Renal pelvis (tissue), 12 donors: Measurements from ENCODE around the gene ZNF425. TPM values are rescaled to one million over a fixed set of nuclear protein-coding genes. Genes with fewer than 3 reads are reported as not detected.

Experiments used
- DNase-seq: peaks from one replicate; pipeline ENCODE4 v3.0.0-alpha.2; 2013
- long read RNA-seq, 16 experiments: transcript quantifications; one replicate each; lab custom pipeline, GENCODE V29; 2026
- polyA plus RNA-seq, 3 donors: library from polyadenylated mRNA; unstranded; fragments of 120-200 nt; gene quantifications; one replicate each; pipeline ENCODE4 v1.2.1, GENCODE V29; 2013; ENCODE audit not compliant: insufficient read length in 3 of 3

Gene ZNF425, protein sequence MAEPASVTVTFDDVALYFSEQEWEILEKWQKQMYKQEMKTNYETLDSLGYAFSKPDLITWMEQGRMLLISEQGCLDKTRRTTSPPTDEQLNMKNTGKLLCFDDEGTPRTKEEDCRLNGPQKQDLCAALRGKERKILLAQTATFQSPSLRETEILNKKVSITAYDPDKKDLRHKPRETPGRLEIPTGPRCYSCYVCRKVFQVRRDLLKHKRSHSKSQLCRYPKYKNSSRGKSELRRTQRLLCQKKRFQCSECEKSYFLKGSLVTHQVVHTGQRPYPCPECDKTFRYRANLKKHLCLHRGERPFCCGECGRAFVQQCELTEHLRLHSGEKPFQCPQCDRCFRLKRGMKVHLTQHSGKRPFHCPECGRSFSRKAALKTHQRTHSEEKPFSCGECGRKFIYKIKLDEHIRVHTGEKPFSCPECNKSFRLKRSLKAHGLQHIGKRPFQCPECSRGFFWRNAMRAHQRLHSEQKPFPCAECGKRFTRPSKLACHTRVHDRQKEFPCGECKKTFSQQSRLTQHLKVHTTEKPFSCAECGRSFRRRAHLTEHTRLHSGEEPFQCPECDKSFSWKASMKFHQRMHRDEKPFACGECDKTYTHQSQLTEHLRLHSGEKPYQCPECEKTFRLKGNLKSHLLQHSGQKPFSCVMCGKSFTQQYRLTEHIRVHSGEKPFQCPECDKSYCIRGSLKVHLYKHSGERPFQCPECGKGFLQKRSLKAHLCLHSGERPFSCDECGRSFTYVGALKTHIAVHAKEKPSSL
- 1 to 10 TPM; 6.1 to 7.6 (median 6.3) TPM for polyA plus RNA-seq
- long read RNA-seq, donor 1, partial matches to known transcripts, result 0 of 2 reads
- long read RNA-seq, donor 1, other reads (novel, unspliced or antisense), result 0 of 2 reads
- long read RNA-seq, donor 2, transcript ZNF425-201 (4 exons, 3,220 nt), result major isoform, 6 of 6 reads
- long read RNA-seq, donor 2, partial matches to known transcripts, result 0 of 6 reads
- long read RNA-seq, donor 2, other reads (novel, unspliced or antisense), result 0 of 6 reads
- long read RNA-seq, donor 3, transcript ZNF425-201 (4 exons, 3,220 nt), result major isoform, 6 of 6 reads
- long read RNA-seq, donor 3, partial matches to known transcripts, result 0 of 6 reads
- long read RNA-seq, donor 3, other reads (novel, unspliced or antisense), result 0 of 6 reads
- long read RNA-seq, donor 4, partial matches to known transcripts, result 0 of 3 reads
- long read RNA-seq, donor 4, other reads (novel, unspliced or antisense), result 0 of 3 reads
- long read RNA-seq, donor 5, partial matches to known transcripts, result 0 of 2 reads
- long read RNA-seq, donor 5, other reads (novel, unspliced or antisense), result 0 of 2 reads
- long read RNA-seq, donor 6, transcript ZNF425-201 (4 exons, 3,220 nt), result major isoform, 5 of 5 reads
- long read RNA-seq, donor 6, partial matches to known transcripts, result 0 of 5 reads
- long read RNA-seq, donor 6, other reads (novel, unspliced or antisense), result 0 of 5 reads
- long read RNA-seq, donor 7, partial matches to known transcripts, result 0 of 3 reads
- long read RNA-seq, donor 7, other reads (novel, unspliced or antisense), result 0 of 3 reads
- long read RNA-seq, donor 8, partial matches to known transcripts, result 0 of 3 reads
- long read RNA-seq, donor 8, other reads (novel, unspliced or antisense), result 0 of 3 reads
- long read RNA-seq, donor 9, partial matches to known transcripts, result 0 of 3 reads
- long read RNA-seq, donor 9, other reads (novel, unspliced or antisense), result 0 of 3 reads
- long read RNA-seq, donor 10, partial matches to known transcripts, result 0 of 1 reads
- long read RNA-seq, donor 10, other reads (novel, unspliced or antisense), result 0 of 1 reads
- long read RNA-seq, donor 11, partial matches to known transcripts, result 0 of 4 reads
- long read RNA-seq, donor 11, other reads (novel, unspliced or antisense), result 0 of 4 reads
- long read RNA-seq, donor 12, partial matches to known transcripts, result 0 of 3 reads
- long read RNA-seq, donor 12, other reads (novel, unspliced or antisense), result 0 of 3 reads
- long read RNA-seq, donor 13, partial matches to known transcripts, result 0 of 2 reads
- long read RNA-seq, donor 13, other reads (novel, unspliced or antisense), result 0 of 2 reads
- long read RNA-seq, donor 14, transcript ZNF425-201 (4 exons, 3,220 nt), result major isoform, 5 of 17 reads
- long read RNA-seq, donor 14, partial matches to known transcripts, result 0 of 17 reads
- long read RNA-seq, donor 14, other reads (novel, unspliced or antisense), result 11 of 17 reads
- long read RNA-seq, donor 15, partial matches to known transcripts, result 0 of 3 reads
- long read RNA-seq, donor 15, other reads (novel, unspliced or antisense), result 0 of 3 reads
- long read RNA-seq, donor 16, partial matches to known transcripts, result 0 of 3 reads
- long read RNA-seq, donor 16, other reads (novel, unspliced or antisense), result 0 of 3 reads

GRCh38 chr7:149125863-149126661 is at the start of gene ZNF425:
Gene ZNF425, minus strand, starts transcription at chr7:149126324. Its CDS starts 111 bp downstream, at chr7:149126213.
- peak; percentile 94 for DNase-seq

DNA sequence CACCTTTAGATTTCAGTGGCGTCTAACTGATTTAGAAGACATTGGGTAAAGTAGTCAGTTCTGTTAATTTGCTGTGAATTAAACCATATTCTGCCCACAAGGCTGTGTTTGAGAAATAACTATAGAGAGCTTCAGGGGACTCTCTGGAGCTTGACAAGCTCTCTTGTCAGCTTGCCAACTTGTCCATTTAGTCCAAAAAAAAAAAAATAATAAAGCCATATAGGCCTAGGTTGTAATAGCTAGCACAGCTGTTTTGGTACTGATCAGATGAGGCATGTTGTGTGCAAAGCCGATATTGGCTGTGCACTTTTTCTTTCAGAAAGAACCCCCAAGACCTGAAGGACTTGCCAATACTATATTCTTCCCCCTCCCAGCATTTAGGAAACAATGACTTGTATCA is 49.0 kb upstream of the ZNF425 start:
- DNase-seq, result no peak

- DNase-seq, result no peak
These were observed 46.4 kb upstream of the ZNF425 start for GRCh38 chr7:149172534-149172920.

DNA sequence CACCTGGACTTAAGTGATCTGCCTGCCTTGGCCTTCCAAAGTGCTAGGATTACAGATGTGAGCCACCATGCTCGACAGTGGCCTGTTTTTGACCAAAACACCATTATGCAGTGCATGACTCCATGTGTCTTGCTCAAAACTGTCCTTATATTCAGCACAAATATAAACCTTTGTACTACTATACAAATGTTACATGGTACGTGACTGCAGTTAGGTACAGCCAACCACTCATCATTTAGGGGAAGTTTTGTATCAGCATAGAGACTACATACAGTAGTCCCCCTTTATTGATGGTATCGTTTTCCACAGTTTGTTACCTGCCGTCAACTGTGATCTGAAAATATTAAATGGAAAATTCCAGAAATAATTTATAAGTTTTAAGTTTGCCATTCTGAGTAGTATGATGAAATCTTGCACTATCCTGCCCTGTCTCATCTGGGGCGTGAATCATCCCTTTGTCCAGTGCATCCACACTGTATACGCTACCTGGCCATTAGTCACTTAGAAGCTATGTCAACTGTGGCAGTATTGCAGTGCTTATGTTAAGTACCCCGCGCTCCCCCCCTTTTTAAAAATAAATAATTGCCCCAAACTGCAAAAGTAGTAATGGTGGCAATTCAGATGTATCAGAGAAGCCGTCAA is 45.9 kb upstream of the ZNF425 start:
- no peak for DNase-seq

DNA sequence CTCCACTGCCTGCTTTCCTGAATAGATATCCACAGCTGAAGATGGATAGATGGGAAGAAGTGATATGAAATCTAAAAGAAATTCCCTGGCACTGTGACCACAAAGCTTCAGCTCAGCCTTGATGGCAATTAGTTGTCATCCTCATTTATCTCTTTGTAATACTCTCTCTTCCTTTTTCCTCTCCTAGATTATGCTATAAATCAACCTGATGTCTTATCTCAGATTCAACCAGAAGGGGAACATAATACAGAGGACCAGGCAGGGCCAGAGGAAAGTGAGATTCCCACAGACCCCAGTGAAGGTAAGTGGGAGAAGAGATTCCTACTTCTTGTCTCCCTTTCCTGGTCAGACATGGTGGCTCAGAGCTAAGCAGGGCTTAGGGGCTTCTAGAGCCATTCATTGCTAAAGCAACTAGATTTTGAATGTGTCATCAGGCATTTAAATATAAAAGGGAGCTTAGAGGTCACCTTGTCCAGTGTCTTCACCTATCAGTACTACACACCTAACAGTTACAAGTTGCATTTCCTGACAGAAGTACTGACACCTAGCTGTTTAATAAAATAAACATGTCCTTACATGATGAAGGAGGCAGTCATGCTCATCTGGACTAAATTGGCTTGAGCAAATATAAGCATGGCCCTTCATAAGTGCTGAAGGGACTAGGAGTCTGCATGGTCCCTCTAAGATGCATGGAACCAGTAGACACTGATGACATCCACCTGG is 40.7 kb upstream of the ZNF425 start:
- DNase-seq, result no peak

GRCh38 chr7:149166142-149166541 is 40.0 kb upstream of the ZNF425 start:
- no peak for DNase-seq

DNA sequence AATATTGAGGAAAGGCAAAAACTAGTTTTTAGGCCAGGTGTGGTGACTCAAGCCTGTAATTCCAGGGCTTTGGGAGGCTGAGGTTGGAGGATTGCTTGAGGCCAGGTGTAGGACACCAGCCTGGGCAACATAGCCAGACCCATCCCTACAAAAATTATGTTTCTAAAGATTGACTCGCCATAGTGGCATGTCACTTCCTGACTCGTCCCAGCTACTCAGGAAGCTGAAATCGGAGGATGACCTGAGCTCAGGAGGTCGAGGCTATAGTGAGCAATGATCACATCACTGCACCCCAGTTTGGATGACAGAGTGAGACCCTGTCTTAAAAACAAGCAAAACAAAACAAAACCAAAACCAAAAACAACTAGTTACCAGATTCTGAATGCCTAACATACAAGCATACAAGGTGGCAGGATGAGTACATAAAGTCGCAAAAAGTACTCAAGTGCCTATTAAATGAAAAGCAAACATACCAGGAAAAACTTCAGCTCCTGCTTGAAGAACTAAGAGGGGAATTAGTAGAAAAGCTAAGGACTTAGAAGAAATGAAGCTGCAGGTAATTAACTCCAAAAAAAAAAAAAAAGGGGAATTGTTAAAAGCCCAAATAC is 35.2 kb upstream of the ZNF425 start:
- DNase-seq, result no peak

DNA sequence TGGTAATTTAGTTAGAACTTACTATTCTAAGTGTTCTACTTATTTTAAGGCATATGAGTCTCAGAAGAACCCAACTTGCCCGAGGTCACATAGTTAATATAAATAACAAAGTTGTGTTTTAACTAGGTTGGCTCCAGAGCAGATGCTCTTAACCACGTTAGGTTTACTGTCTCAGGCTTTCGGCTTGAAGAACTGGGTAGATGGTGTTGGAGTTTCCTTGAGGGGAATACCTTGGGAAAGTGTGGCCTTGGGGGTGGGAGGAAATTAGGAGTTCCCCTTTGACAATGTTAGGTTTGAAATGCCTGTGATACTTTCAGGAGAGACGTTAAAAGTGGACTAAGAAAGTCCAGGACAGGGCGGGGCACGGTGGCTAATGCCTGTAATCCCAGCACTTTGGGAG is 30.8 kb upstream of the ZNF425 start:
- DNase-seq, result no peak

DNA sequence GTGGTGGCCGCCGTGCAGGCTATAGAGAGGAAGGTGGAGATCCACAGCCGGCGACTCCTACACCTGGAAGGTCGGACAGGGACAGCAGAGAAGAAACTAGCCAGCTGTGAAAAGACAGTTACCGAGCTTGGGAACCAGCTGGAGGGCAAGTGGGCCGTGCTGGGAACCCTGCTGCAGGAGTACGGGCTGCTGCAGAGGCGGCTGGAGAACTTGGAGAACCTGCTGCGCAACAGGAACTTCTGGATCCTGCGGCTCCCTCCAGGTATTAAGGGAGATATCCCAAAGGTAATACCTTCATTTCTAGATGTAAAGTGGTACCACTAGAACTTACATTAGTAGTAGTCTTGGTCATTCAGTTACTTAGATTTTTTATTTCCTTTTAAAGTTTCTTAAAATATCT is 27.9 kb upstream of the ZNF425 start:
- DNase-seq, result no peak

- no peak for DNase-seq
These were observed 27.2 kb upstream of the ZNF425 start for GRCh38 chr7:149153346-149153745.

DNA sequence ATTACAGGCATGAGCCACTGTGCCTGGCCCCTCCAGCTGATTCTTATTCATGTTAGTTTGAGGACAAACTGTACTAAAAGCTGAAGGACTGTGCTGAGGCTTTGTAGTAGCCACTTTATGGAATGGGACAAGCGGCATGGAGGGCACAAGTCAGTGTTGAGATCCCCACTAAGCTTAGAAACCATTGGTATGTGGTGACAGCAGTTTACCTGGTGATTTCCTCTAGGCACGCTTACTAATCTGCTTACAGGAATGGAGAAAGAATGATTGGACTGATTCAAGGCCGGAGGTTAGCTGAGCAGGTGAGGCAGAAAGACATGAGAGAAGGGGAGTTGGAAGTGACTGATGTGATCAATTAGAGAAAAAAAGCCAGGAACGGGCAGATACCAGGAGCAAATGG is 24.9 kb upstream of the ZNF425 start:
- no peak for DNase-seq

DNA sequence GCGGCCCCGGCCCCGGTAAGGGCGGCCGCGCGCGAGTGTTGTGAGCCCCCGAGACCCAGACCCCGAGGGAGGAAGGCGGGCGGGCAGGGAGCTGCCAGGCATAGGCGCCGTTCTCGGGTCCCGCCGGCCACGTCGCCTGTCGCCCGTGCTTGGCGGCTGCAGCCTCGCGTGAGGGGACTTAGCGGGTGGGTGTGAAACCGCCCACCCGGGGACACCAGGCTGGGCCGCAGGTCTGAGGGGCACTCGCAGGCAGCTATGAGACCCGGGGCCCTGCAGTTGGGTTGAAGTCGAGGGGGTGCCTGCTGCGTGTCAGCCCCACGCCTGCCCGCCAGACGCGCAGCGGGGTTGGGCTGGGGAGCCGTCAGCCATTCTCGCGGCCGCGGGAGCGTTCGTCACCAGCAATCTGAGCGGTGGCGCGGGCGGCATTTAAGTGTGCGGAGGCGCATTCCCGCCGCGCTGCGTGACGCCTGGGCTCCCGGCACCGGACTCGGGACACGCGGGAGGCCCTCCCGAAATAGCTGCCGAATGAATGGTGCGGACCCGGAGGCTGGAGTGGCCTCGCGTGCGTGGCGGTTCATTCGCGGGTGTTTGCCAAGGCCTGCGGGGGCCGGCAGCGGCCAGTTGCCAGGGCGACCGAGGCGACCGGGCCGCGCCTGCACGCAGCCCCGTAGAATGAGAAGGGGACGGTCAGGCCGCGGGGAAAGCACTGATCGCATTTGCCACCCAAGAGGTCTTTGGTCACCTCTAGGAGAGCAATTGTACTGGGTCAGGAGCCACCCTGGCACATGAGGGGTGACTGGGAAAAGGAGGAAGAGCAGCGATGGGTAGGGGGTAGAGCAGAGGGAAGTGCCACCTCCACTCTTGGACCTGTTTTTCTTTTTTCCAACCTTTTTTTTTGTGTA is 21.9 kb upstream of the ZNF425 start:
- DNase-seq, result peak; percentile 42

GRCh38 chr7:149147072-149147751 is 21.1 kb upstream of the ZNF425 start, which contains the start of gene ZNF398:
Gene ZNF398, plus strand, starts transcription at chr7:149147453. Its CDS starts 290 bp downstream, at chr7:149147743.
- DNase-seq, result peak; percentile 81

- peak; percentile 45 for DNase-seq
These were observed 19.1 kb upstream of the ZNF425 start for GRCh38 chr7:149145031-149145845.
